B cell (primary cell): Measurements from ENCODE around the gene PRRG2. TPM values are rescaled to one million over a fixed set of nuclear protein-coding genes. Genes with fewer than 3 reads are reported as not detected.
A peak's percentile ranks its signal among the peaks of the same experiment; 100 is the strongest.

Experiments
- ATAC-seq: fragments of 200-7000 bp; cut with Tn5 transposase; one replicate; pipeline ENCODE4 v1.10.0; 2021; ENCODE audit warnings: low read depth, mild to moderate bottlenecking, moderate number of reproducible peaks, moderate library complexity
- CTCF ChIA-PET: fragments of 350-600 bp; sonication (Branson Sonifier 250); formaldehyde crosslinking; loops from one replicate; lab custom pipeline; 2021; ENCODE audit warnings: antibody characterized with exemption, inconsistent platforms; lab: Charles Lee
- POLR2A ChIA-PET: fragments of 350-600 bp; sonication (Branson Sonifier 250); formaldehyde crosslinking; loops from one replicate; lab custom pipeline; 2021; ENCODE audit warnings: antibody characterized with exemption; lab: Charles Lee
- DNase-seq: peaks from one replicate; pipeline ENCODE4 v3.0.0; 2013
- H2AFZ ChIP-seq: 2 replicates; pipeline ENCODE4 v1.6.1; 2012; ENCODE audit warnings: mild to moderate bottlenecking, low read depth, low read length; ENCODE audit not compliant: insufficient read depth, poor library complexity, severe bottlenecking
- H3K27ac ChIP-seq, 2 donors: 1 replicate in 1 of 2; 2 replicates in 1 of 2; pipeline ENCODE4 v1.5.1; 2012 to 2013; ENCODE audit warnings: low read length in 2 of 2, mild to moderate bottlenecking in 2 of 2, moderate library complexity in 1 of 2
- H3K27me3 ChIP-seq, 4 experiments: fragments of 200-600 bp in 1 of 4; sonication (generic) in 1 of 4; replicated peaks in 1 of 4; 1 replicate in 2 of 4; 2 replicates in 2 of 4; pipeline versions ENCODE4 v1.6.1 to v1.7.0; 2013 to 2016; ENCODE audit warnings: low read length in 3 of 4, mild to moderate bottlenecking in 2 of 4, mixed read lengths in 1 of 4, moderate library complexity in 1 of 4; ENCODE audit not compliant: insufficient read depth in 4 of 4, control insufficient read depth in 3 of 4; ENCODE audit errors: control extremely low read depth in 1 of 4
- H3K36me3 ChIP-seq, 2 experiments: replicated peaks in 1 of 2; 1 replicate in 1 of 2; 2 replicates in 1 of 2; pipeline versions ENCODE4 v1.6.1 to v1.7.1; 2013; ENCODE audit warnings: low read length in 1 of 2; ENCODE audit not compliant: insufficient read depth in 2 of 2, control insufficient read depth in 1 of 2; ENCODE audit errors: control extremely low read depth in 1 of 2, extremely low read depth in 1 of 2
- H3K4me1 ChIP-seq, 2 donors: fragments of 200-600 bp in 1 of 2; sonication (generic) in 1 of 2; 1 replicate in 1 of 2; 2 replicates in 1 of 2; pipeline versions ENCODE4 v1.5.1 to v1.6.1; 2013 to 2017; ENCODE audit warnings: low read length in 2 of 2; ENCODE audit not compliant: control insufficient read depth in 2 of 2, insufficient read depth in 2 of 2
- H3K4me2 ChIP-seq: replicated peaks from 2 replicates; pipeline ENCODE3; 2012; ENCODE audit warnings: mild to moderate bottlenecking, low read depth, low read length; ENCODE audit not compliant: poor library complexity, severe bottlenecking
- H3K4me3 ChIP-seq, 5 experiments: fragments of 200-600 bp in 1 of 5; sonication (generic) in 1 of 5; 1 replicate in 3 of 5; 2 replicates in 2 of 5; pipeline versions ENCODE4 v1.5.1 to v1.7.0; 2011 to 2016; ENCODE audit warnings: low read length in 4 of 5, mild to moderate bottlenecking in 4 of 5, low read depth in 2 of 5, control low read depth in 1 of 5, moderate library complexity in 1 of 5; ENCODE audit not compliant: insufficient read depth in 1 of 5; ENCODE audit errors: control extremely low read depth in 1 of 5, extremely low read depth in 1 of 5
- H3K79me2 ChIP-seq: fragments of 200-600 bp; sonication (generic); one replicate; pipeline ENCODE4 v1.6.0; 2016; ENCODE audit warnings: low read length; ENCODE audit not compliant: control insufficient read depth, insufficient read depth
- H3K9ac ChIP-seq: fragments of 200-600 bp; sonication (generic); 2 replicates; pipeline ENCODE4 v1.6.1; 2017; ENCODE audit warnings: mild to moderate bottlenecking, low read length, moderate library complexity
- H3K9me3 ChIP-seq, 3 donors: one replicate each; pipeline versions ENCODE4 v1.6.1 to v1.7.1; 2013; ENCODE audit warnings: low read length in 2 of 3; ENCODE audit not compliant: control insufficient read depth in 2 of 3, insufficient read depth in 1 of 3; ENCODE audit errors: control extremely low read depth in 1 of 3
- H4K20me1 ChIP-seq: 2 replicates; pipeline ENCODE4 v1.6.0; 2012; ENCODE audit warnings: mild to moderate bottlenecking, low read length; ENCODE audit not compliant: insufficient read depth, control insufficient read depth, poor library complexity, severe bottlenecking
- H3K27ac Mint-ChIP-seq: one replicate; pipeline ENCODE4 v1.8.0; 2021; ENCODE audit warnings: mixed read lengths
- H3K27me3 Mint-ChIP-seq: one replicate; pipeline ENCODE4 v1.8.0; 2021; ENCODE audit warnings: mixed read lengths
- H3K4me1 Mint-ChIP-seq: one replicate; pipeline ENCODE4 v1.8.0; 2021; ENCODE audit warnings: mixed read lengths
- H3K4me3 Mint-ChIP-seq: one replicate; pipeline ENCODE4 v1.8.0; 2021; ENCODE audit warnings: mixed read lengths
- H3K9me3 Mint-ChIP-seq: one replicate; pipeline ENCODE4 v1.8.0; 2022; ENCODE audit warnings: mixed read lengths; ENCODE audit not compliant: insufficient read depth
- CTCF ChIP-seq: fragments of 200-600 bp; IDR thresholded peaks from one replicate; pipeline ENCODE4 v1.8.0; 2022; ENCODE audit warnings: antibody characterized with exemption, mild to moderate bottlenecking
- EZH2 ChIP-seq: IDR thresholded peaks from 2 replicates; pipeline ENCODE4 v1.6.1; 2012; ENCODE audit warnings: borderline replicate concordance, low read depth, mild to moderate bottlenecking, moderate library complexity, low read length; ENCODE audit not compliant: insufficient read depth, poor library complexity, severe bottlenecking
- WGBS: methylation state at CpG from one replicate; pipeline ENCODE4 v1.1.5; 2013; ENCODE audit warnings: missing lambda C conversion rate; ENCODE audit not compliant: insufficient coverage; 5-methylcytosine and 5-hydroxymethylcytosine counted together
- intact Hi-C: fragments of 100-400 bp; cut with micrococcal nuclease; formaldehyde crosslinking; loops from one replicate; pipeline ENCODE4 v1.10.0; 2022
- polyA plus RNA-seq: library from polyadenylated mRNA; depleted of rRNA; stranded (reverse); fragments of >200 nt; gene quantifications from 2 replicates; pipeline ENCODE4 v1.2.3, GENCODE V29; 2012
- total RNA-seq, 2 donors: library from RNA; stranded (reverse); fragments of 120-200 nt in 1 of 2; gene quantifications; 1 replicate in 1 of 2; 2 replicates in 1 of 2; pipeline versions ENCODE4 v1.2.3 to v1.2.4, GENCODE V29; 2013 to 2022

The PRRG2 gene
- total and polyA plus RNA-seq, 2 donors (not counting 1 experiment from before 2014, with no cell fraction given) = 1.1 to 4.4 TPM

GRCh38 chr19:49536921-49537462 is 44.1 kb upstream of the PRRG2 start:
- TF ChIP-seq CTCF (no peak), EZH2 (no peak)
- no peaks in the 10 kb centered on the region for H3K36me3 ChIP-seq
- no peaks in the 10 kb centered on the region for H3K9me3 ChIP-seq
- H3K9ac ChIP-seq = no peak overlapping the region
- no peaks in the 10 kb centered on the region for H3K79me2 ChIP-seq
- intact Hi-C loops = no loop called here
- ChIA-PET POLR2A (interaction anchor here (1.1 kb wide), 1 partner anchor 48 kb away, joined by 3 read pairs; no protein-coding TSS in a partner anchor), CTCF (interaction anchor here (0.9 to 6.2 kb wide), 5 partner anchors 10 to 33 kb away, joined by 3 to 59 read pairs (median 4); no protein-coding TSS in a partner anchor)
- H3K4me1 Mint-ChIP-seq = peaks cover 44% of the 10 kb centered on the region
- H3K27me3 Mint-ChIP-seq = no peaks in the 10 kb centered on the region
- WGBS = 94% methylated on average over 21 of the region's 22 CpGs
- H3K4me3 ChIP-seq = peak overlapping the region in 1 of 5 experiments; percentile 16
- peak overlapping the region; percentile 6 to 60 for H3K27ac ChIP-seq
- no peak overlapping the region for H2AFZ ChIP-seq
- no peaks in the 10 kb centered on the region for H4K20me1 ChIP-seq
- peak overlapping the region; percentile 62 for H3K4me2 ChIP-seq
- DNase-seq (peak; percentile 16), ATAC-seq (no peak)
- H3K4me1 ChIP-seq = peaks cover 32 to 49% of the 10 kb centered on the region in 2 donors
- no peak overlapping the region for H3K4me3 Mint-ChIP-seq
- peaks cover 0 to 6% (median 1%) of the 10 kb centered on the region in 4 experiments for H3K27me3 ChIP-seq
- peak overlapping the region; percentile 87 for H3K27ac Mint-ChIP-seq
- no peaks in the 10 kb centered on the region for H3K9me3 Mint-ChIP-seq

- H2AFZ ChIP-seq = no peak overlapping the region
- no peaks in the 10 kb centered on the region for H3K79me2 ChIP-seq
- Mint-ChIP-seq H3K27me3 (no peaks in the 10 kb centered on the region), H3K4me1 (peaks cover 36% of the 10 kb centered on the region), H3K9me3 (no peaks in the 10 kb centered on the region), H3K27ac (peak overlapping the region; percentile 68), H3K4me3 (peak overlapping the region; percentile 34)
- peaks cover 26 to 41% of the 10 kb centered on the region in 2 donors for H3K4me1 ChIP-seq
- peaks cover 0 to 2% (median 0%) of the 10 kb centered on the region in 4 experiments for H3K27me3 ChIP-seq
- H3K36me3 ChIP-seq = no peaks in the 10 kb centered on the region
- ATAC-seq (no peak), DNase-seq (peak; percentile 5)
- TF ChIP-seq EZH2 = no peak
- TF ChIP-seq CTCF = no peak
- WGBS = 90% methylated on average over 5 of the region's 5 CpGs
- no peaks in the 10 kb centered on the region for H3K9me3 ChIP-seq
- POLR2A ChIA-PET = interaction anchor here (0.6 to 0.7 kb wide), 3 partner anchors 25 to 305 kb away, joined by 3 to 7 read pairs (median 7); no protein-coding TSS in a partner anchor
- intact Hi-C loops = no loop called here
- CTCF ChIA-PET = interaction anchor here (1.0 to 6.2 kb wide), 4 partner anchors 8 to 138 kb away, joined by 4 to 59 read pairs (median 14); no protein-coding TSS in a partner anchor
- H3K4me2 ChIP-seq = no peak overlapping the region
- H4K20me1 ChIP-seq = no peaks in the 10 kb centered on the region
- no peak overlapping the region for H3K4me3 ChIP-seq
- no peak overlapping the region for H3K9ac ChIP-seq
- peak overlapping the region; percentile 22 to 23 for H3K27ac ChIP-seq
Measured at GRCh38 chr19:49538643-49539042, 42.5 kb upstream of the PRRG2 start.
